Esophagus squamous epithelium (tissue), 5 donors: Measurements from ENCODE around the gene KCNK5. TPM values are rescaled to one million over a fixed set of nuclear protein-coding genes. Genes with fewer than 3 reads are reported as not detected.

ENCODE experiments used
- DNase-seq: peaks from one replicate; lab custom pipeline; 2025; lab: John Stamatoyannopoulos, UW
- H3K27ac ChIP-seq, 4 donors: fragments of 200-600 bp; sonication (generic); one replicate each; pipeline ENCODE4 v1.5.1; 2016 to 2019; ENCODE audit warnings: mild to moderate bottlenecking in 1 of 4
- H3K27me3 ChIP-seq, 4 donors: fragments of 200-600 bp; sonication (generic); 1 replicate in 3 of 4; 2 replicates in 1 of 4; pipeline versions ENCODE4 v1.5.1 to v1.6.0; 2017 to 2021; ENCODE audit warnings: antibody characterized with exemption in 1 of 4
- H3K36me3 ChIP-seq, 3 donors: fragments of 200-600 bp; sonication (generic); one replicate each; pipeline ENCODE4 v1.5.1; 2016 to 2019
- H3K4me1 ChIP-seq, 3 donors: fragments of 200-600 bp; sonication (generic); one replicate each; pipeline ENCODE4 v1.5.1; 2017 to 2019
- H3K4me3 ChIP-seq, 4 donors: fragments of 200-600 bp; sonication (generic); 1 replicate in 3 of 4; 2 replicates in 1 of 4; pipeline ENCODE4 v1.5.1; 2016 to 2019; ENCODE audit warnings: mild to moderate bottlenecking in 2 of 4, moderate library complexity in 1 of 4
- H3K9me3 ChIP-seq, 3 donors: fragments of 200-600 bp; sonication (generic); one replicate each; pipeline ENCODE4 v1.5.1; 2016 to 2019
- POLR2A ChIP-seq, 4 donors: fragments of 450-650 bp; IDR thresholded peaks; one replicate each; pipeline ENCODE4 v1.6.1; 2017; ENCODE audit warnings: antibody characterized with exemption in 4 of 4, mild to moderate bottlenecking in 4 of 4, moderate library complexity in 3 of 4
- WGBS, 2 donors: methylation state at CpG; one replicate each; pipeline ENCODE4 v1.1.5; 2018; 5-methylcytosine and 5-hydroxymethylcytosine counted together
- intact Hi-C: fragments of 100-400 bp; cut with DNase I; formaldehyde crosslinking; loops from one replicate; pipeline ENCODE4 v1.15.0; 2022
- total RNA-seq, 4 donors: library from RNA; depleted of rRNA; stranded (reverse); fragments of >200 nt; gene quantifications; one replicate each; pipeline ENCODE4 v1.1.0, GENCODE V29; 2016
- TF ChIP-seq, protein P1 (sequence below), 6 experiments: fragments of 450-650 bp in 4 of 6; fragments of 200-600 bp in 2 of 6; sonication (generic) in 2 of 6; IDR thresholded peaks; one replicate each; pipeline ENCODE4 v1.5.1; 2016 to 2019; ENCODE audit warnings: antibody characterized with exemption in 6 of 6, mild to moderate bottlenecking in 4 of 6, moderate library complexity in 4 of 6
- donor health status: DM: yes; HTN: yes; CAD: no.

The KCNK5 gene
- total RNA-seq, 4 donors from 2014 or later = 6.1 to 11.0 (median 8.7) TPM

DNA sequence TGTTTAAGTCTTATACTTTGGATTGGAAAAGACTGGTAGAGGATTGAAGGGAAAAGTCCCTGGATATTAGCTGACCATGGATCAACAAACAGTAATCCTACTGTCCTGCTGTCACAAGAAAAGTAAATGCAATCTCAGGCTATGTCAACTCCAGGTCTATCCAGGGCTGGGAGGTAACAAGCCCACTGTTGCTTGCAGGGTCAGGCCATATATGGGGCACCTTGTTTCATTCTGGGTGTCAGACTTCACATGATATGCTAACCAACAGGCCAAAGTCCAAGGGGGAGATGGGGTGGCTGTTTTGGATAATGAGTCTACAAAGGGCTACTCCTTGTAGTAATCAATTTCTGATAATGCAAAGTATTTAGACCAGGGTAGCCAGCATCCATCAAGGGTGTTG, 30.7 kb downstream of the KCNK5 start:
- intact Hi-C loops = no loop called here
- Histone ChIP-seq H3K27ac (no peak overlapping the region), H3K4me1 (peaks cover 0 to 27% (median 2%) of the 10 kb centered on the region in 3 donors), H3K4me3 (no peak overlapping the region), H3K36me3 (peaks cover 0 to 22% (median 5%) of the 10 kb centered on the region in 3 donors), H3K27me3 (no peaks in the 10 kb centered on the region), H3K9me3 (no peaks in the 10 kb centered on the region)
- no peak for TF ChIP-seq POLR2A (IDR thresholded peaks at IDR 0.05)
- TF ChIP-seq, protein P1, sequence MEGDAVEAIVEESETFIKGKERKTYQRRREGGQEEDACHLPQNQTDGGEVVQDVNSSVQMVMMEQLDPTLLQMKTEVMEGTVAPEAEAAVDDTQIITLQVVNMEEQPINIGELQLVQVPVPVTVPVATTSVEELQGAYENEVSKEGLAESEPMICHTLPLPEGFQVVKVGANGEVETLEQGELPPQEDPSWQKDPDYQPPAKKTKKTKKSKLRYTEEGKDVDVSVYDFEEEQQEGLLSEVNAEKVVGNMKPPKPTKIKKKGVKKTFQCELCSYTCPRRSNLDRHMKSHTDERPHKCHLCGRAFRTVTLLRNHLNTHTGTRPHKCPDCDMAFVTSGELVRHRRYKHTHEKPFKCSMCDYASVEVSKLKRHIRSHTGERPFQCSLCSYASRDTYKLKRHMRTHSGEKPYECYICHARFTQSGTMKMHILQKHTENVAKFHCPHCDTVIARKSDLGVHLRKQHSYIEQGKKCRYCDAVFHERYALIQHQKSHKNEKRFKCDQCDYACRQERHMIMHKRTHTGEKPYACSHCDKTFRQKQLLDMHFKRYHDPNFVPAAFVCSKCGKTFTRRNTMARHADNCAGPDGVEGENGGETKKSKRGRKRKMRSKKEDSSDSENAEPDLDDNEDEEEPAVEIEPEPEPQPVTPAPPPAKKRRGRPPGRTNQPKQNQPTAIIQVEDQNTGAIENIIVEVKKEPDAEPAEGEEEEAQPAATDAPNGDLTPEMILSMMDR (IDR thresholded peaks at IDR 0.05) = no peak
- DNase-seq = no peak

DNA sequence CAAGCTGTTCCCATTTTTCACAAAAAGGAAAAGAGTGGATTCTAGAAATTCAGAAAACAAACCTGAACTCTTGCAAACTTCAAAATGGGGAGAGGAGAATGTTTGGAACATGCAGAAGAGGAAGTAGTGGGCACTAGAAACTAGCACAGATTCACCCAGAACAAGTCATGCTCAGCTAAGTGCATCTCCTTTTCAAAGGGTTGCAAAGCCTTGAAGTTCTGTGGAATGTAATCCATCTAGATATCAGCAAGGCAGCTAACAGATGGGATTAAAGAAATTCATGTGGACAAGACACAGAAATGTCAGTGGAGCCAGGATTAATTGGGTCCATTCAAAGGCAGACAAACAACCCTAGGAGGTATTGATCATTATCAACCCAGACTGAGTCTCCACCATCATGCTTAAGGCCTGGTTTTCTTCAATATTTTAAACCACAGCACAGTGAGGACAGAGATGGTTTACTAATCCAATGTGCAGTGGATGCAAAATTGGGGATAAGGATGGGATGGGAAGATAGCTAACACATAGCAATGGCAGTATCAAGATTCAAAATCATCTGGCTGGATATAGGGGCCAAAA, 31.3 kb downstream of the KCNK5 start:
- Histone ChIP-seq H3K4me1 (peaks cover 0 to 27% (median 0%) of the 10 kb centered on the region in 3 donors), H3K36me3 (peaks cover 0 to 28% (median 5%) of the 10 kb centered on the region in 3 donors), H3K27ac (no peak overlapping the region), H3K9me3 (no peaks in the 10 kb centered on the region), H3K27me3 (no peaks in the 10 kb centered on the region), H3K4me3 (no peak overlapping the region)
- intact Hi-C loops = no loop called here
- DNase-seq = no peak
- TF ChIP-seq POLR2A (IDR thresholded peaks at IDR 0.05) = no peak
- TF ChIP-seq, protein P1 (IDR thresholded peaks at IDR 0.05) = no peak

DNA sequence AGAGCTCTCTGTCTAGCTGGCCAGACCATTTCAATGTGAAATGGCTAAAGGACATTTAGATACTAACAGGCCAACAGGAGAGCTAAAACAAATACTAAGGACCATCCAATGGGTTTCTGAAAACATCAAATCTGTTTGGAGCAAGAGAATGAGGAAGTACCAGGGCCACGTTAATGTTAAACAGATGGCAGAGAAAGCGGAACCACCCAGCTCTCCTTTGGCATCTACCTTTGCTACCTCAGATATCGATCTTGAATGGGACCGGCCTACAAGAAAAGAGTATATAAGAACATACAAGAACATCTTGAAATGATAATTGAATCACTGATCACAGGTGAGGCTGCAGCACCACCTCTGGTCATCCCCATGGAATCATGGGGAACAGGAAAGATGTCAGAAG, 31.8 kb downstream of the KCNK5 start:
- peaks cover 0 to 30% (median 0%) of the 10 kb centered on the region in 3 donors for H3K4me1 ChIP-seq
- intact Hi-C loops = no loop called here
- no peak overlapping the region for H3K27ac ChIP-seq
- no peak for TF ChIP-seq POLR2A (IDR thresholded peaks at IDR 0.05)
- TF ChIP-seq, protein P1 (IDR thresholded peaks at IDR 0.05) = no peak
- DNase-seq = no peak
- 82 to 87% methylated on average over 4 of the region's 4 CpGs for WGBS, 2 donors
- H3K36me3 ChIP-seq = peaks cover 0 to 33% (median 5%) of the 10 kb centered on the region in 3 donors
- no peak overlapping the region for H3K4me3 ChIP-seq
- no peaks in the 10 kb centered on the region for H3K9me3 ChIP-seq
- H3K27me3 ChIP-seq = no peaks in the 10 kb centered on the region

DNA sequence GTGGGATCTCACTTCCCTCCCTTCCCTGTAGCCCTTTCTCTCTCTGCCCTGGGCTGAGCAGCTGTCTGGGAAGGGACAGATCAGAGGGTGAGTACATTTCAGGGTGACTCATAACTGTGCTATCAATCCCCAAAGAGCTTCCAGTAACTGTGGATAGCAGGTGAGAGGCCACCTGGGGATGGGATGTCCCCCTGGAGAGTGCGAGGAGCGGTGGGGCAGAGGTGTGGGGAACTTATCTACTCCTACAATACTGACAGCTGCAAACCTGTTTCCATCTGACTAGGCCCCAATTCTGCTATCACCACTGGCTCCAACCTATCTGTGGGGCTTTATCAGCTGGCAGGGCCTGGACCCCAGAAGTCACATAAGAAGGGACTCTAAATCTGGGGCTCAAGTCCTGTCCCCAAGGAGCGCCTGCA, 32.6 kb downstream of the KCNK5 start:
- TF ChIP-seq, protein P1 (IDR thresholded peaks at IDR 0.05) = no peak
- no peak for TF ChIP-seq POLR2A (IDR thresholded peaks at IDR 0.05)
- intact Hi-C loops = no loop called here
- Histone ChIP-seq H3K4me1 (peaks cover 0 to 30% (median 0%) of the 10 kb centered on the region in 3 donors), H3K4me3 (no peak overlapping the region), H3K27me3 (no peaks in the 10 kb centered on the region), H3K36me3 (peaks cover 0 to 40% (median 5%) of the 10 kb centered on the region in 3 donors), H3K27ac (no peak overlapping the region), H3K9me3 (no peaks in the 10 kb centered on the region)
- no peak for DNase-seq
- WGBS, 2 donors = 81% methylated on average over 3 of the region's 3 CpGs; no CpG with 5 or more reads in 1 of the 2 donors

DNA sequence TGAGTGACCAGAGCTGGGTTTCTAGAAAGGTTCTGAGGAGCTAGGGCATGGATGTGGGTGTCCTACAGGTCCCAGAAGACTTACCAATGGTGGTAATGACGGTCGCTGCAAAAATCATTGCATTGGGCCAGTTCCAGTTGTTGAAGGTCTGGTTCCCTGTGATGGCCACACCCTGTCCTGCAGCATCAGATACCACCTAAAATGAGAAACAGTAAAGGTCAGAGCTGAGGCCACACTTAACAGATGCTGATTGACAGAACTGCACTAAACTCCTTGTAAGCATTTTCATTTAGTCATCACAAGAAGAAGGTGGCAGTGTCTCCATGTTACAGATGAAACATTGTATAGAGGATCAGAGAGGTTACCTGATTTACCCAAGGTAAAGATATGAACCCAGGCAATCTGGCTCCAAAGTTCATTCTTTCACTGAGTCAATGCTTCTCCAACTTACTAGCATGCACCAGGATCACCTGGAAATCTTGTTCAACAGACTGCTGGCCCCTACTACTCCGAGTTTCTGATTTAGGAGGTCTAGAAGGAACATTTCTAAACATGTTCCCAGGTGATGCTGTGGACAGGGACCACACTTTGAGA, 33.4 kb downstream of the KCNK5 start:
- Histone ChIP-seq H3K27ac (no peak overlapping the region), H3K4me3 (no peak overlapping the region), H3K27me3 (no peaks in the 10 kb centered on the region), H3K4me1 (peaks cover 0 to 30% (median 0%) of the 10 kb centered on the region in 3 donors), H3K36me3 (peaks cover 4 to 48% (median 5%) of the 10 kb centered on the region in 3 donors), H3K9me3 (no peaks in the 10 kb centered on the region)
- TF ChIP-seq, protein P1 (IDR thresholded peaks at IDR 0.05) = no peak
- no peak for TF ChIP-seq POLR2A (IDR thresholded peaks at IDR 0.05)
- WGBS, 2 donors = 95 to 97% methylated on average over 2 to 3 of the region's 3 CpGs
- intact Hi-C loops = no loop called here
- DNase-seq = no peak
